DMS53 (cell line): Measurements from ENCODE around the gene BPIFB4.
"Not testable (repeated sequence)": the region's sequence is repeated elsewhere in the genome, so short reads cannot be mapped to it uniquely, and the experiment has no call there.

ENCODE experiments used
- DNase-seq: peaks from one replicate; lab custom pipeline; 2025; lab: John Stamatoyannopoulos, UW

Gene BPIFB4

GRCh38 chr20:33119725-33120720 lies 40.6 kb downstream of the BPIFB4 start:
- DNase-seq, result no peak

DNA sequence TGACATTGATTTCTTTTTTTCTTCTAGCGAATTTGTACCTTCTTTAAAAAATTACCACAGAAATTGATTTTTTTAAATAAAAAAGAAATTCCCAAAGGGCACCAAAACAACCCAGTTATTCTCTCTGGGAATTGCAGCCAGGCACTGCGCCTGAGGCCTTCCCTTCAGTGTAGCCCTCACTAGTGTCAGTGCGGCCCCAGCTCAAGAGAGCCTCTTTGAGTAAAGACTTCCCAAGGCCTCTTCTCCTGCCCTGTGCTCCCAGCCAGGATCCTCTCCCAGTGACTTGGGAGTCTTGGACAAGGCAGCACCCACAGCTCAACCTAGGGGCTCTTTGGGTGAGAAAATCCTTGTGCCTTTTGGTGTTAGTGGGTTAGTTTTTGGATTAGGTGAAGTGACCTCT lies 41.5 kb downstream of the BPIFB4 start:
- DNase-seq, result no peak

- DNase-seq, result not testable (repeated sequence)
Observed at GRCh38 chr20:33122297-33122696, 42.9 kb downstream of the BPIFB4 start.

DNA sequence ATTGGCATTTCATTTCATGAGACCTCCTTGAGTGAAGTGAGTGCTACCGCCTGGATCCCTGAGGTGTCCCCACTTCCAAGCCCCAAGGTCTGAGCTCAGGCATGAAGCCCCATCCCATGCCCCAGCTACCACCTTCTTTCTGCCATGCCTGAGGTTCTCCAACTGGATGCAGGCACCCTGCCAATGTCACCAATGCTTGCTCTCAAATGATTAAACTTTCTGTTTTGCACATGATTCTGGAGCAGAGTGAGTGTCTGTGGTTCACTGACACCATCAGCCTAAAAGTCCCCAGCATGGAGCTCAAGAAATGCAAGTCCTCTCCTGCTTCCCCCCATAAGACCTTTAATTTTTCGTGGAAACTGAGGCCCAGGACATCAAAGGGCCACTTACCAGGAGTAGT lies 44.8 kb downstream of the BPIFB4 start:
- DNase-seq, result no peak

DNA sequence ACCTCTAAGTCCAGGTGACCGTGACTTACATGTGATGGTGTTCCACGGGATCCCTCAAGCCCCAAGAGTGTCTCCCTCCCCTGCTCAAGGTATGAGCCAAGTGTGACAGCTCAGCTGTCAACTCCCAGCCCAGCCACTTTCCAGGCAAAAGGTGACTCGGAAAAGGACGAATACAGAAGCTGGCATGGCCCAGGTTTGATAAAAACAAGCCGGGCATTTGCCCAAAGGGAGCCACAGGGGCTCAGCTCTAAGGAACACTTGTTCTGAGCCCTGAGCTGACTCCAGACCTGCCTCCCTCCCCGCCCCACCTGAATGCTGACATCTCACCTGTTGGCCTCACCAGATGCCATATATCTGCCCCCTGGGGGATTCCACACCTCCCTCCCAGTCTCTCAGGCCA lies 45.6 kb downstream of the BPIFB4 start:
- no peak for DNase-seq

DNA sequence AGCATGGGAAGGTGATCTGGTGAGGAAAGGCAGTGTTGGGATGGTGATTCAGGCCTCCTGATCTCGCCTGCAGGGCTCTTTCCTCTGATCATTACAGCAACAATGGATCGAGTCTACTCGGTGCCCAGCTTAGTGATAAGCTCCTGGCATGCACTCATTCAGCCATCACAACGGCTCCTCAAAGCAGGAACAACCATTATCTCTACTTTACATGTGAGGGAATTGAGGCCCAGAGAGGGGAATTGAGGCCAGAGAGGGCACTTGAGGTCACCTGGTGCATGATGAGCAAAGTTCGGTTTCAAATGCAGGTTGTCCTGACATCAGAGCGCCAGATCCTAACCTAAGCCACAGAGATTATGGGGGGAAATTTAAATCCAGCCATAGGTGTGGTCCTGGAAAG lies 46.5 kb downstream of the BPIFB4 start:
- DNase-seq, result no peak

GRCh38 chr20:33127422-33128097 lies 48.1 kb downstream of the BPIFB4 start:
- no peak for DNase-seq

- DNase-seq, result no peak
Observed at GRCh38 chr20:33130568-33131061, 51.2 kb downstream of the BPIFB4 start.

GRCh38 chr20:33131949-33132473 lies 52.6 kb downstream of the BPIFB4 start:
- no peak for DNase-seq

DNA sequence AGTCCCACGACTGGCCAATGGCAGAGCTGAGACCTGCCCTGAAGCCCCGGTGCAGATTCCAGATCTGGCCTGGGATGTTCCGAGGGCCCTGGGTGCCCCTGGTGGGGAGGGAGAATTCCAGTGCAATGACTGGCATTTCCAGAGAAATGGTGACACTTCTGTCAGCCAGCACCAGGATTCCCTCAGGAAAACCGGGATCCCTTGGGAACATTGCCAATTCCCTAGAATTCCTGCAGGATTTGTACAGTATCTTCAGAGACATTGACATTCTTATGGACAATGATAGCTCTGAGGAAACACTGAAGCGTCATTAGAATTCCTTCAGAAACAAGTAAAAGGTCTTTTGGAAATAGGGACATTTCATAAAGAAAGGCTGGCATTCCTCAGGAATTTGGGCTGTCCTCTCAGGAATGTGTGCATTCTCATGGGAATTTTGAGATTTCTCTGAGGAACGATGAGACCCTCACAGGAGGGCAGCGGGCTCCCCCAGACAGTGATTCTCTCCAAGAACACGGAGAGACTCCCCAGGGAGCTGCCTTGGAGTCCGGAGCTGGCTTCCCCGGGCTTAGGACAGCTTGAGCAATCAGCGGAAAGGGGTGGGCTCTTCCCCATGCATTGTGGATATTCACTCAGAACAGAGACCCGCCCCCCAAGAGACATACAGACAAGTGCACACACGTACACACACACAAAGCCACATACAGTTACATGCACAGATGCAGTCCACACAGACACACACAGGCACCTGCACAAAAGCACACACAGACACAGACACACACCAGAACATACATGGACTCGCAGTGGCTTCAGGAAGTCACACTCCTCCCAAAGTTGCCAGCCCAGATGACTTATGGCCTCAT lies 53.3 kb downstream of the BPIFB4 start:
- no peak for DNase-seq

DNA sequence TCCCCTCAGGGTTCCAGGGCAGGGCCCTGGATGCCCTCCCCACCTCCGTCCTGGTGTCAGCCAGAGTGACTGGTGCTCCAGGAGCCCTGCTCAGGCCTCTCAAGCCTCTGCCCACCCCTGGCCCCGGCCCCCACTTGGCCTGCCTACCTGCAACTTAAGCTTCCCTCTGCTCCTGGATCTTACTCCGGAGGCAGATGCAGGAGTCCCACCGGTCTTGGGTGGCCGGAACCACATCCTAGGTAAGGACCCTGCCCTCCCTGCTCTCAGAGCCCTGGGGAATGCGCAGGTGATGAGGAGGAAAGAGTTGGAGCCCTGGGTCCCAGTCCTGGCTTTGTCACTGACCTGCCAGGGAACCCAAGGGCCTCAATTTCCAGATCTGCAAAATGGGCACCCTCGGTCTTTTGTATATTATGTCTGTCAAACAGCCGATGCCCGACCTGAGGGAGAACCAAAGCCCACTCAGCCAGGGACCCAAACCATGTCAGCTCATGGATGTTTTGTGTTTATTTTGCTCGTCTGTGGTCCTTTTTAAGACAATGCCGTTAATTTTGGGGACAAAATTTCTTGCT lies 54.0 kb downstream of the BPIFB4 start:
- DNase-seq, result no peak

- DNase-seq, result no peak
Observed at GRCh38 chr20:33137195-33137594, 57.8 kb downstream of the BPIFB4 start.

DNA sequence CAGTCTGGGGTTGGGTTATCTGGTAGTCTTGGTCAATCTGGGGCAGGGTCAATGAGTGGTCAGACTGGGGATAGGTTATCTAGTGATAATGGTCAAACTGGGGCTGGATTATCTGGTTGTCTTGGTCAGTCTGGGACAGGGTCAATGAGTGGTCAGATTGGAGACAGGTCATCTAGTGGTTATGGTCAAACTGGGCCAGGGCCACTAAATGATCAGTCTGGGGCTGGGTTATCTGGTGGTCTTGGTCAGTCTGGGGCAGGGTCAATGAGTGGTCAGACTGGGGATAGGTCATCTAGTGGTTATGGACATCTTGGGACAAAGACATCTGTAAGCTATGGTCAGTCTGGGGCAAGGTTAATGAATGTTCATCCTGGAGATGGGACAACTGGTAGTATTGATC lies 60.0 kb downstream of the BPIFB4 start:
- no peak for DNase-seq

GRCh38 chr20:33145521-33145920 lies 66.1 kb downstream of the BPIFB4 start:
- no peak for DNase-seq

GRCh38 chr20:33147299-33147698 lies 67.9 kb downstream of the BPIFB4 start:
- DNase-seq, result no peak

- no peak for DNase-seq
Observed at GRCh38 chr20:33148040-33148439, 68.6 kb downstream of the BPIFB4 start.

- DNase-seq, result no peak
Observed at GRCh38 chr20:33154252-33154651, 74.8 kb downstream of the BPIFB4 start.

GRCh38 chr20:33158637-33159385 lies 79.4 kb downstream of the BPIFB4 start:
- DNase-seq, result no peak

DNA sequence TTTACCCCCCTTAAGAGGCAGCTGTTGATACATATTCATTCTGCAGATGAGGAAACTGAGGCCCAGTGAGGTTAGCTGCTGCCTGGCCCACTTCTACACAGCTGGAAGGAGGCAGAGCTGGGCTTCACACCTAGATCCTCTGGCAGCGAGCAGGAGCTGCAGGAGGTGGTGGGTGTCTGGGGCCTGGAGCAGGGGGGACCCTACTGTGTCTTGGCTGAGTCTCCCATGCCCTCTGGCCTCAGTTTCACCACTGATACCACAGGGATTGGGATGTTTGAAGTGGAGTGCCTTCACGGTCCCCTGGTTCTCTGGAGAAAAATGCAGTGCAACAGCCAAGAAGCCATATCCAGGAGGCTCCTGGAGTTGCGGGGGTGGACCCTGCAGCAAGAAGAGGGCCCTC lies 80.3 kb downstream of the BPIFB4 start:
- no peak for DNase-seq

DNA sequence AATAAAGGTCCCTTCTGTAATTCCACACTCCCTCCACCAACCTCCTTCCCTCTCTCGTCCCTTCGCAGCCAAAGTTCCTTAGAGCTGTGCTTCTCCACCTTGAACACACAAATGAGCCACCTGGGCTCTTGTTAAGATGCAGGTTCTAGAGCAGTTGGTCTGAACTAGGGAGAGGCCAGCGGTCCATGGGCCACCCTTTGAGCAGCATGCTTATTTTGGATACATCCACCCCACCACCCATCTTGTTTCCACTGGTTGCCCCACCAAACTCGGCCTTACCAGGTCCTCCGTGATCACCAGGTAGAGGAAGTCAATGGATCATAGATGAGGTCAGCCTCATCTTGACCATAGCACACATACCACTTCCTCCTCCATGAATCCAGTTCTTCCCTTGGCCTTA lies 81.2 kb downstream of the BPIFB4 start:
- DNase-seq, result no peak
